Umbilical cord (tissue), 2 donors: ENCODE measurements around the gene THSD4. TPM values are rescaled to one million over a fixed set of nuclear protein-coding genes. Genes with fewer than 3 reads are reported as not detected.

Source experiments
- DNase-seq: peaks from one replicate; pipeline ENCODE4 v3.0.0-alpha.2; 2015; ENCODE audit warnings: low spot score
- total RNA-seq: library from RNA; depleted of rRNA; stranded (reverse); fragments of >200 nt; gene quantifications from one replicate; pipeline ENCODE4 v1.2.3, GENCODE V29; 2014; ENCODE audit warnings: low replicate concordance; ENCODE audit not compliant: insufficient read depth

Gene THSD4
- total RNA-seq, 1 donor from 2014 or later: 9.1 TPM

DNA sequence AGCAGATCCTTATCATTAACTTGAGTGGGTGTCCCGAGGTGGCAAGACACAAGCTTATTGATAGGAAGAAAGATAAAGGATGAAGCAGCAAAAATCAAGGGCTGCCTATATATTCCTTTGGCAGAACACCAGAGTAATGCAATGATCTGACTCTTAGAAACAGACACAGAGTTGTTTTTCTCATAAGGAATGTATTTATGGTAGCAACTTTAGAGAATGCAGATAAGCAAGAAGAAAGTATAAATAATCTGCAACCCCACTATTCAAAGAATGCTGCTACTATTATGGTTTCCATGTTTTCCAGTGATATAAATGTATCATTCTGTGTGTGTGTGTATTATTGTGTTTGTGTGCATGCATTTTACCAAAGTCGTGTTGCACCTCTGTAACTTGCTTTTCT, 208.3 kb downstream of the THSD4 start:
- peak; percentile 50 for DNase-seq

DNA sequence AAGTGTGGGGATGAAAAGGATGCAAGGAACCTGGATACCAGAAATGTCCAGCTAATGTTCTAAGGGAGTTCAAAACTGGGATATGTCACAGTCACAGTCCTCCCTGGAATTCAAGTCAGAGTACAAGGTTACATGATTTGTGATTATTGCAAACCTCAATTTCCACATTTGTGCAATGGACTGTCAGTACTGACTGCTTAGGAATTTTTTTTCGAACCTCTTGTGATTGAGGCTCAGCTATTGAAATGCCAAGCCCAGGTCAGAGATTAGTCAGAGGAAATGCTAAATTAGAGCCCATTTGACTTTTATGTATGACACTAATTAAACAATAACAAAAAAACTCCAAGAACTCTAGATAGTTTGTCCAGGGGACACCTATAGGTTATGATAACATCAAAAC, 210.2 kb downstream of the THSD4 start:
- no peak for DNase-seq

DNA sequence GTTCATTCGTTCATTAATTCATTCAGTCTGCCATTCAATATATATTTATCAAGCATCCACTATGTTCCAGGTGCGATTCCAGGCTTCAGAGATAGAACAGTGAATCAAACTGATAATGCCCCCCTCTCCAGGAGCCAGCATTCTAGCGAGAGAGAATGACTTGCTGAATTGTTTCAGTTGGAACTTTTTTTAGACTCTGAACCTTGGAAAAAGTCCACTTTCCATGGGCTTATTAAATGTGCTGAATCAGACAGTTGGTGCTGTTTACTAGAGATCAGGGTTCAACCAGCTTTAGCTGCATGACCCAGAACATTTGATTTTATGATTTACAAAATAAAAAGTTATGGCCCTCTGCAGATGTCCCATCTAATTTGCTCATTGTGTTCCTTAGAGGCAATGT, 213.2 kb downstream of the THSD4 start:
- no peak for DNase-seq

DNA sequence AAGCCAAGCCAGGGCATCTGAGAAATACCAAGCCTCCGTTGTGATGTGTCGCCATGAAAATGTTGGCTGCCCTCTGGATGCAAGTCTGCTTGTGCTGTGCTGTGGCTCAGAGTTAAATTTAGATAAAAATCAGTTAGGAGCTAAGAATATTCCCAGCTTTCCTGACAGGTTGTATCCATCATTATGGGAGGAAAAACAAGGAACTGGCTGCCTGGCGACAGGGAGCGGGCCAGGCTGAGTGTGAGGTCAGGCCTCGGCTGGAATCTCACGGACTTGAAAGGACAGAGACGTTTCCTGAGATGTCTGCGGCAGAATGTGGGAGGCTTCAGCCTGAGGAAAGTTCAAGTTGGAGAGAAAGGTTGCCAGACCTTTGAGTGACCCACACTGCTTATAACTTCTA, 213.8 kb downstream of the THSD4 start:
- no peak for DNase-seq

DNA sequence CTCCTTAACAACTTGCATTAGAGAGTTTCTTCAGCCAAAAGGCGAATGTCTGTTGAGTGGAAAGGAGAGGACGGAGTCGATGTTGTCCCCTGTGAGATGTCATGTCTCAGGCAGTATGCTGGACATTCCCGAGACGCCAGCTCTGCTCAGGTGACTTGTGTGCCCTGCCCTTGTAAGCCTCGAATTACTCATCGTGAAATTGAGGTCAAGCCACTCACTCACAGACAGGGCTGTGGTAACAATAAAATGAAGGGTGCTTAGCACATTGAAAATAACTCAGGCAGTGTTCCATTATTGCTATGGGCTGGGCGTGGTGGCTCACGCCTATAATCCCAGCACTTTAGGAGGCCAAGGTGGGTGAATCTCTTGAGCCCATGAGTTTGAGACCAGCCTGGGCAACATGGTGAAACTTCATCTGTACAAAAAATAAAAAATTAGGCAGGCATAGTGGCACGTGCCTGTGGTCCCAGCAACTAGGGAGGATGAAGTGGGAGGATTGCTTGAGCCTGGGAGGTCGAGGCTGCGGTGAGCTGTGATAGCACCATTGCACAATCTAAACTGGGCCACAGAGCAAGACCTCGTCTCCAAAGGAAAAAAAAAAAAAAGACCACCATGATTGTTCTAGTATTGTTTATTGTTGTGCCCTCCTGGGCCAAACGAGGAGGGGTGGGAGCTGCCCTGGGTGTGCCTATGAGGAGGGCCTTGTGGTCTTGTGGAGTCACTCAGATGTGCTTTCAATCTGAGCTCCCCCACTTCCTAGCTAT, 214.4 kb downstream of the THSD4 start:
- DNase-seq: no peak

DNA sequence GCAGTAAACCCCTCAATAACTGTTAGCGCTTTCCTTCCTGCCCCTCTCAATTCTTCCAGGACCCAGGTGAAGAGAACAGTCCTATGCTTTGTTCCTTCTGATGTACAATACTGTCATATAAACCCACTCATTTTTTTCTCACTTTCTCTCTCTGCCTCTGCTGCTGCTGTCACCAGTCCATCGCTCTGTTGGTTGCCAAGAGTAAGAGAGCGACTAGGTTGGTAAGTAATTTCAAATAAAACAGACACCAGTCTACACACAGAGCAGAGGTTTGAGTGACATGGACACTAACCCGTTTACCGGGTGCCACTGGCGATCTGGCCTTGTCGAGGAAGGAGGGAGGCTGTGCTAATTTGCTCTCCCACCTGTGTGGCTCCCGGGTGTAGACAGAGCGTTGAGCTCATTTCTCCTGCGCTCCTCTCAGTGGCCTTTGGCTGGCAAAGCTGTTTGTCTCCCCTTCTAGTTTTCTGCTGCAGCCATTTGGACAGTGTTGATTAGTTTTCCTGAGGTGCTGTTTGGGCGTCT, 215.4 kb downstream of the THSD4 start:
- no peak for DNase-seq

DNA sequence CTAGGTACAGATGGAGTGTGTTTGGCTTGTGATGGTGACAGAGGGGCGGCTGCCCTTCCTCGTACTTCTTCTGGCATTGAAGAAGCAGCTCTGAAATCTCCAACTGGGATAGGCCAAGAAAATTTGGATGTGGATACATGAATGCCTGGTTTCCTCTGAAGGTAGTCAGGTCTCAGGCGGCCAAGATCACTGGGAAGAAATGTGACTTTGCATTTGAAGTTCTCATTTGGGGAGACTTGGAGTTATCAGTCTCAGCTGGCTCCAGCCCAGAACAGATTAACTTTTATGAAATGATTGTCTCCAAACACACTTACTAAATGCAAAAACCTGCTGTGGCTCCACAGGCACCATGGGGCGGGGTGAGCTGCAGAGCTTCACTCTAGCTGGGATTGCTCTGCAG, 215.9 kb downstream of the THSD4 start:
- DNase-seq: no peak

DNA sequence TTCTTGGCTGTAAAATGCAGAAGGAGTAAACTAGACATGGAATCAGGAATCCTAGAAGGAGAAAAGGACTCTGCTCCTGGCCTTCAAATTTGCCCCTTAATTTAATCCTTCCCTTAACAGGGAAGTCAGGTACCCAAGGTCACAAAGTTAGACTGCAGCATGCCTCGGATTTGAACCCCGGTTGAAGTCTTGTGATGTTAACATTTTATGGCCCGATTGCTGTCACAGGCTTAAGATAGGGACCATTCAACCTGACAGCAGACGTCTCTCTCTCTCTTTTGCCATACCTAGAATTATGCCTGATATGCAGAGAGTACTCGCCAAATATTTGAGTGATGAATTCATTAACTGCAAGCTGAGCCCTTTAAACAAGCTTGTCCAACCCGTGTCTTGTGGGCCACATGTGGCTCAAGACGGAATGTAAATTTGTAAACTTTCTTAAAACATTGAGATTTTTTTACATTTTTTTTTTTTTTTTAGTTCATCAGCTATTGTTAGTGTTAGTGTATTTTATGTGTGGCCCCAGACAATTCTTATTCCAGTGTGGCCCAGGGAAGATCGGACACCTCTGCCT, 217.2 kb downstream of the THSD4 start:
- DNase-seq: no peak

DNA sequence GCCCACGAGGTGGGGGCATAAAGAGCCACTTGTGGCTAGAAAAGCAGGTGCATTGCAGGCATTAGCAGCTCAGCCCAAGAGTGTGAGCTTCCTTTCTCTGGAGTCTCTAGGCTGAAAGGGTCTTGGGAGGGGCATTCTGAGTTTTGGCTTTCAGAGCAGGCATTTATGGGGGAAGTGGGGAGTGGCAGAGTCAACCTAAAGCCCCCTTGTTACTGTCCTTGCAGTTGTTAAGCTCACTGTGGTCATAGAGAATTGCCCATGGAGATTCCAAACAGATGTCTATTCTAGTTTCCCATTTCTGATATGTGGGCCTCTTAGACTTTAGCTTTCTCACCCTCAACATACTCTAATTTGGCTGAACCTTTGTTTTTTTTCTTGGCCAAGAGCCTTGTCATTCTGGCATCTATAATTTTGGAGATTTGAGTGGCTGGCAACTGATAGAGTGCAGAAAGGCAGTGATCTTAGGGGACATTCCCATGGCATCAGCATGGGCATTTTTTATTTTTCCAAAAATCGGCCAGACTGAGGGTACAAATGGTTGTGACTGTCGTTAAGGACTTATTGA, 217.9 kb downstream of the THSD4 start:
- no peak for DNase-seq

DNA sequence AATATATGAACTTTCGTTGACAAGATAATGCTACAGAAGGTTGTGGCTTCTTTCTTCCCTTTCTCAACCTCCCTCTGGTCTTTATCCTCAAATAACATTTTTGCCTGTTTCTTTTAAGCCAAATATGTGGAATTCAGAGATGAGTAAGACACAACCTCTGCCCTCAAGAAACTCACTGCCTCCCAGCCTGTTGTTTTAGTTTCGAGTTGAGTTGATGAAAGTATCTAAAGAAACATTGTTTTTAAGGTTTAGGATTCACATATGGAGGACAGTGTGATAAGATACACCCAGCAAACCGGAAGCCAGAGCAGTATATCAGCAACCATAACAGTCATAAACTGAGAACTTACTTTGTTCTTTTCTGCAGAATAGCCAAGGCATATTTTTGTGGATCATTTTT, 218.6 kb downstream of the THSD4 start:
- peak; percentile 67 for DNase-seq

DNA sequence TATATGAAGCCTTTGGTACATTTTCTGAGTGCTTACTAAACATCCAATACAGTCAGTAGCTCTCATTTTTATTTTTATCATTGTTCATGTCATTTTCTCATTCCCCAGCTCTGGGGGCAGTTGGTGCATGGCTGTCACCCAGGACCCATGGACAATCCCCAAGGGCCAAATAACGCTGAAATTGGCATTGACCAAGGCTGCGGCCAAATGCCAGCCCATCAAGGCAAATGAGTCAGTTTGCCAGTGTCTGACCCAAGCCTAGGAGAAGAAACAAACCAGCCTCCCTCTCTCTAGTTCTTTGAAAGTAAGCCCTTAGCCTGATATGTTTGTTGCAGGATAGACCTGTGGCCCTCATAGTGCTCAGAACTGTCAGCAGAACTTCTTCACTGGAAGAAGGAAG, 219.2 kb downstream of the THSD4 start:
- no peak for DNase-seq

DNA sequence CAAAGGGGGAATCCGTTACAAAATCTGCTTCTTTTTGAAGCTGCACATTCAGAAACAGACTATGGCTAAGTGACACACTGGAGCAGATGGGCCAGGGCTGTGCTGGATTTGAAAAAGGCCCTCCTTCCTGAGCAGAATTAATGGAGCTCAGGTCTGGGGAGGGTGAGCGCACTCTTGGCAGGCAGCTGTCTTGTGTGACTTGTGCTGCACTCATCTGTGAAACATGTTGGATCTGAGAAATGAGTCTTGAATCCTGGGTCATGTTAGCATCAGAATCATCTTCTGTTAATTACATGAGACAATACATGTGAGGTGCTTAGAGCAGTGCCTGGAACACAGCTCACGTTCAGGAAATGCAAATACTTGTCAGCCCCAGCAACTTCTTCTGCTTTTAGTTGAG, 219.6 kb downstream of the THSD4 start:
- DNase-seq: no peak

DNA sequence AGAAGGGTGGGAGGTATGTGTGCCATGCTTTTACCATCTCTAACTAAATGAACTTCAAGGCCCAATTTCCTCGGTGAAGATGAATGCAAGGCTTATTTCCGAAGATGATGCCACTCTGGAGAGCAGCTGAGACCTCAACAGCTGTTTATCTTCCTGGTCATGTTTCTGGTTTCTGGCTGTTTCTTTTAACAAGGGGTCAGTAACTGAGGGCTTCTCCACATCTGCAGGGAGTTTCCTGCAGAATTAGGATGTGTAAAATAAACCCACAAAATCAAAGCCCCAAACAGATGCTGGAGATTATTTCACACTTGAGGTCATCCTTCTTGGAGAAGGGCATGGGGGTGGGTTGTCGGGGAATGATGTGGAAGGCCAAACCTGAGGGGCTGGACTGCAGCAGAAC, 220.3 kb downstream of the THSD4 start:
- peak; percentile 50 for DNase-seq

DNA sequence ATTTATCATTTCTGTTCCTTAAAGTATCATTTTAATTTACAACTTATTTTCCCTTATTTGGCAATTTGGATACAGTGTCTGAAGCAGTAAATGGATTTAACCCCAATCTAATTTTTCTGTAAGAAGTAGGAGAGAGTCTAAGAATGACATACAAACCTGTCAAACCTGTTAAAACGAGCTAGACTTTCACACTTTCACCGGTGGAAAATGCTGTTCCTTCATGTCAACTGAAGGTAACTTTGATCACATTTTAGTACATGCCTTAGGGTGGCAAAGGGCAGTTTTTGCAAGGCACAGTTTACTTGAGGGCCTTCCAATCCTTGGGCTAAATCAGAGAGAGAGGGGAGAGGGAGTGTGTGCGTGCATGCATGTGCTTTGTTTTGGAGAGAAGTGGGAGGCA, 221.4 kb downstream of the THSD4 start:
- no peak for DNase-seq

DNA sequence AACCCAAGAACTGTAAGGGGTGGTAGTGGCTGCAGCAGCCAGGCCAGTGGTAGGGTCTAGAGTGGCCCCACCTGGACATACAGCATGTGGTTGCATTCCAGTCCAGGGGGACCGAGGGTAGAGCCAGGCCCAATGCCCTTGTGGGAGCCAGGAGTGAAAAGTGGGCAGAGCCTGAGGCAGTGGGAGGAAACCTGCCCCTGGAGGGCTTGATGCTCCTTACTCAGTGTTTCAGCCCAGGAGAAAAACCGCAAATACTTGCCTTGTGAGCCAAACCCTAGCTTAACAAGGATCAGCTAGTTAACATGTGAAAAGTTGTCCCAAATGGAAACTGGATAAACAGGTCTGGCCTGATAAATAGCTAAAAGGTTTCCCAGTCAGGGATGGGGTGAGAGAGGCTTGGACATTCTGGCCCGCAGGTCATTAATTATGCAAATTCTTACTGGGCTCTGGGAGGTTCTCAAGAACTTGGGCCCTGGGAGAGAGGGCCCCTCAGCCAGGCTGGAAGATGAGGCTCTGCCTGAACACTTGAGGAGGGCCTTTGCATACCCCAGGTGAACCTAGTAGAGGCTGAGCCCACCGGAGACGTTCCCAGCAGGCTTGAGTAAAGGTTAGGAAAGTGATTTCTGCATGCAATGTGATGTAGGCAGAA, 222.1 kb downstream of the THSD4 start:
- DNase-seq: peak; percentile 68

DNA sequence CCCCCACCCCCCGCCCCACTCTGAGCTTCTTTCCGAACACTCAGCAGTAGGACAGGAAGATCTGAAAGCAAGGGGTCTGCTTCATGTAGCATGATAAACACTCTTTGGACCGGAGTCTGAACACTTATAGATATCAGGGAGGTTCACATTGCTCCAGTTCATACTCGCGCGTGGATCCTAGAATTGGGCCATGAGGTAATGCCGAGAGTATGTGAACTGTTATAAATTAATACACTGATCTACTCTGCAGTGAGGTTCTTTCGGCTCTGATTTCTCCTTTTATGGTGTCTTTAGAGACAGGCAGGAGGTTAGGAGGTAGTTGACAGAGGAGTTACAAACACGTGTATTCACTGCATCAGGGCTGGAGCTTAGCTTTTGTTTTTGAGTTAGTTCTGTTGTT, 223.0 kb downstream of the THSD4 start:
- DNase-seq: no peak

DNA sequence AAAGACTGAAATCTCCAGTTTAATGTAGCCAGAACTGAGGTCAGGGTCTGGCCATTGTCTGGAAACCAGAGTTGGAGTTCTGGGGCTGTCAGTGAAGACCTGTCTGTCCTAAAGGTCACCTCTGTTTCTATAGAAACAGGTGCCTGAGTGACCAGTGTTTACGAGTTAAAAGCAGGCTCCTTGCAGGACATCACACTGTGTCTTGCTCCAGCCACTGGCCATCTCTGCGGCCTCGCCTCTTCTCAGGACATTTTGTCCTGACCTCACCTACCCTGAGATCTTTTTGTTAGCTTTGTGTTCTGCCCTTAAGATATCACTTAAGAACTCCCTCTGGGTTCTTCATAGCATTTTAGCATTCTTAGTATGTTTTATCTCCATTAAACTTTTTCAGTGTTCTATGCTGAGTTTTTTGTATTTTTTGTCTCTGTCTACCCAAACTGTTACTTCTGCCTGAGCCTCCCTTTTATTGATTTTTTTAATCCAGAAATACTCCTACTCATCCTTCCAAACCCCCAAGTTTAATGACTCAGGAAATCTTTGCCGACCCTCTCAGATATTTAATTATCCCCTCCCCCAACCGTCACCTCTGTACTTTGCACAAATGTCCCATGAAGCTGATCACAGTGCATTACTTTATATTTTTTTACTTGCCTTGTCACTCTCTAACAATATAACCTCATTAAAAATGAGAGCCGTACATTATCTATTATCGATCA, 223.7 kb downstream of the THSD4 start:
- no peak for DNase-seq

DNA sequence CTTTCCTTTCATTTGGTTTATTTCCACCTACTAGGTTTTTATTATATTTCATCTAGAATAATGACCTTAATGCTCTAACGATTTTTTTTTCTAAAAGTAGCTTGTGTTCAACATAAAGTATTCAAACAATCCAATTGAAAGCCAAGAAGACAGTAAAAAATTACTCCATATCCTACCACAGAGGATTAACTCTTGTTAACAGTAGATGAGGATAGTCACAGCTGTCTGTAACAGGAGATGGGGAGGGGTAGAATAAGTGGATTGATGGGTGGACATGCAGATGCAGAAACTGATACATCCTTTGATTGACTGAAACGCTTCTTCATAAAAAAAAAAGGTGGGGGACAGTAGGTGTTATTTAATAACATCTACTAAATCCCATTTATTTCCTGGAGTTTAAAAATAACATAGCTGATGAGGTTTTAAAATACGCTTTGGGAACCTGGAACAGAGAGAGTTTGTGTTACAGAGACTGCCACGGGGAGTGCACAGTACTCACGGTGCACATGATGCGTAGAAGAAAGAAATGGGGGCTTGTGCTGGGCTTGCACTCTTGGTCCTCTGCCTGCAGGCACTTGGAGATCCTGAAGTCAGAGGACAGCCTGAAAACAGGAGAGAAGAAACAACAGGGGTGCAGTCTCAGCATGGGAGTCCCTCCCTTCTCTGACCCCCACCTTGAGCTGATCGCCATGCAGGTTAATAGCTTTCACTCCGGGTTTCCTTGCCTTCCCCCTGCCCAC, 226.7 kb downstream of the THSD4 start:
- no peak for DNase-seq

DNA sequence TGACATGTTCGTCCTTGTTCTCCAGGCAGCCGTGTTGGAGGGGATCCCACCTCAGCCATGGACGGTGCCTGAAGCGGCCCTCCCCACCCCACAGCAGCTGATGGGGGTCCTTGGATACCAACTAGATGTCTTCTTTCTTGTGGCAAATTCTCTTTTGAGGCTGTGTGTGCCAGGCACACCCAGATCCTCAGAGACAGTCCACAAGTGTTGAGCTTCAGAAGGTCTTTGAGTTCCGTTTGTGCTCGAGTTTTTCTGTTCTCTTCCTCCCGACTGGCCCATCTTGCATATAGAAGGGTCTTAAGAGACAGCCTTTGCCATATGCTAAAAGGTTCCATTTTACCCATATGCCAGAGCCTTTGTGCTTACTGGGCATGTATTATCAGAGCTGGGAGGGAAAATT, 227.4 kb downstream of the THSD4 start:
- no peak for DNase-seq

DNA sequence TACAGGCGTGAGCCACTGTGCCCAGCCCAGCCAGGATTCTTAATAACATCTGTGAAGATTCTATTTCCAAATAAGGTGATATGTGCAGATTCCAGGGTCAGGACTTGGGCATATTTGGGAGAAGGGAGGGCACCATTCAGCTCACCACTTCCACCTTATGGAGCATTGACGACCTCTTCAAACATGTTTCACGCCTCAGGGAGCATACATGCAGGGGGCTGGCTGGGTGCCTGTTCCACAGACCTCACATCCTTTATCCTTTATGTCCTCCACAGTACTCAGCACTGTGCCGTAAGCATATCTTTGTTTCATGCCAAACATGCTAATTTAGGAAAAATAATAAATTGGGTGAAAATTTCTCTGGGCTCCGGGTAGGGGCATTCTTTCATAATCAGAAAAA, 229.0 kb downstream of the THSD4 start:
- DNase-seq: no peak

DNA sequence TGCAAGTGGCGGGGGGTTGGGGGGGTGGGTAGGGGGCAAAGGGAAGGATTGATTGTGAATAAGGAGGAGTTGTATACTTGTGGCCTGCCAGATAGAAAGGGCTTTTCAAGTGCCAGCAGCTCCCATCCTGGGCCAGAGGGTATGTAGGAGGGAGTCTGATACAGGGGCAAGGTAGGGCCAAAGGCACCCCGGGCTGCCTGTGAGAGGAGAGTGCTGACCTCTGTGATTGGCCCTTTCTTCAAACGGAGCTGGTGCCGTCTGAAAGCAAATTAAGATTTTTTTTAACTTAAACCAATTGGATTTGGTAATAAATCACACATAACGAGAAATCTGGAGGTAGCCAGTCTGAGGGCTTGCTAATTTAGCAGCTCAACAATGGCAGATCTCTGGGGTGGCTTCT, 229.9 kb downstream of the THSD4 start:
- DNase-seq: no peak
